Gastrocnemius medialis (tissue), 4 donors: ENCODE data around the gene TUBB3.

Experiments
- CTCF ChIP-seq, 5 experiments: fragments of 450-650 bp in 3 of 5; fragments of 200-600 bp in 2 of 5; sonication (generic) in 2 of 5; IDR thresholded peaks in 4 of 5; conservative IDR thresholded peaks in 1 of 5; 1 replicate in 4 of 5; 2 replicates in 1 of 5; pipeline ENCODE4 v1.5.1; 2016 to 2019; ENCODE audit warnings: antibody characterized with exemption in 5 of 5, mild to moderate bottlenecking in 3 of 5, moderate library complexity in 3 of 5
- POLR2A ChIP-seq, 2 donors: fragments of 450-650 bp; IDR thresholded peaks; one replicate each; pipeline ENCODE4 v1.6.1; 2017; ENCODE audit warnings: antibody characterized with exemption in 2 of 2, mild to moderate bottlenecking in 2 of 2, moderate library complexity in 2 of 2

GRCh38 chr16:89922884-89923639 is at the start of gene TUBB3:
- TF ChIP-seq CTCF (IDR thresholded peaks at IDR 0.05 in 4 of 5, conservative IDR thresholded peaks at IDR 0.05 in 1 of 5) (no peak), POLR2A (IDR thresholded peaks at IDR 0.05) (peak; percentile 54 to 80)
